K562 (cell line): ENCODE measurements around the gene YAP1. TPM values are rescaled to one million over a fixed set of nuclear protein-coding genes. Genes with fewer than 3 reads are reported as not detected.

Experiments used
- CTBP1 ChIP-seq: fragments of 450-650 bp; IDR thresholded peaks from 2 replicates; pipeline ENCODE4 v1.6.1; 2016; ENCODE audit warnings: borderline replicate concordance
- JUND ChIP-seq, 2 experiments: IDR thresholded peaks; 2 replicates in 1 of 2; 3 replicates in 1 of 2; pipeline ENCODE4 v1.6.1; 2011; ENCODE audit warnings: borderline replicate concordance in 2 of 2, low read depth in 2 of 2, low read length in 2 of 2, improper control_type of control experiment in 1 of 2, missing biosample characterization in 1 of 2, missing genetic modification characterization in 1 of 2, missing genetic modification reagents in 1 of 2
- MEF2A ChIP-seq: IDR thresholded peaks from 2 replicates; pipeline ENCODE4 v1.6.1; 2011; ENCODE audit warnings: low read depth, mild to moderate bottlenecking, low read length, moderate library complexity; ENCODE audit not compliant: control insufficient read depth
- MYC ChIP-seq, 2 experiments: fragments of 250-450 bp in 1 of 2; sonication (Bioruptor Pico) in 1 of 2; IDR thresholded peaks; 2 replicates each; pipeline versions ENCODE4 v1.5.1 to v1.6.1; 2012 to 2021; ENCODE audit warnings: low read depth in 2 of 2, borderline replicate concordance in 1 of 2, improper control_type of control experiment in 1 of 2, low read length in 1 of 2, mild to moderate bottlenecking in 1 of 2, moderate library complexity in 1 of 2
- XRCC5 ChIP-seq: fragments of 200-400 bp; formaldehyde crosslinking; IDR thresholded peaks from 2 replicates; pipeline ENCODE4 v1.6.1; 2017; ENCODE audit warnings: low read depth, mild to moderate bottlenecking, low read length
- polyA plus RNA-seq, 8 experiments: library from polyadenylated mRNA; depleted of rRNA in 4 of 8; stranded (reverse) in 5 of 8; unstranded in 3 of 8; fragments of >200 nt; fragmentation: Nextera tagmentation in 2 of 8; fragmentation: Illumina TruSeq in 1 of 8; extraction: Ambion mirVana in 2 of 8; extraction: Trizol in 1 of 8; gene quantifications; 2 replicates each; pipeline versions ENCODE4 v1.2.1 to v1.2.3, GENCODE V29; 2011 to 2014; ENCODE audit warnings: inconsistent platforms in 1 of 8, missing spikeins in 1 of 8
- total RNA-seq, 7 experiments: library from RNA; depleted of rRNA in 6 of 7; stranded (reverse); fragments of >200 nt in 6 of 7; fragmentation: Illumina TruSeq in 2 of 7; extraction: Trizol in 2 of 7; gene quantifications; 2 replicates each; pipeline versions ENCODE4 v1.2.1 to v1.2.3, GENCODE V29; 2011 to 2021; ENCODE audit warnings: low replicate concordance in 1 of 7
- TF ChIP-seq, protein P1 (sequence below): fragments of 450-650 bp; IDR thresholded peaks from 2 replicates; pipeline ENCODE4 v1.6.1; 2016; ENCODE audit warnings: mild to moderate bottlenecking, moderate library complexity

YAP1 gene
- total and polyA plus RNA-seq, 9 of the 15 experiments (the other 6 are each of a cell fraction or from before 2014, with no cell fraction given), result 0.18 TPM; not detected in 8

DNA sequence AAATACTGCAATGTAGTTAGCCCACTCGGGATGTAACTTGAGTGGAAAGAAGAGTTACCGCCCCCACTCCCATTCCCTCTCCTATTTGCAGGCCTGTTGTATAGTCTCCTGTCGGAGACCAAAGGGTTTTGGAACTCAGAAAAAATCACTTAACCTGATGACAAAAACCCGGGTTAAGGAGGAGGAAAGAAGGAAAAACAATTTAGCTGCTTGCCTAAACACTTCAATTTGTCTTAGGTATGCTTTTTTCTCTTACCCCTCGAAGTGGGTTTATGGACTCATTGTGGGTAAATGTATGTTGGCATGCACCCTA lies 2.2 kb downstream of the YAP1 start (continued):
- TF ChIP-seq, protein P1, sequence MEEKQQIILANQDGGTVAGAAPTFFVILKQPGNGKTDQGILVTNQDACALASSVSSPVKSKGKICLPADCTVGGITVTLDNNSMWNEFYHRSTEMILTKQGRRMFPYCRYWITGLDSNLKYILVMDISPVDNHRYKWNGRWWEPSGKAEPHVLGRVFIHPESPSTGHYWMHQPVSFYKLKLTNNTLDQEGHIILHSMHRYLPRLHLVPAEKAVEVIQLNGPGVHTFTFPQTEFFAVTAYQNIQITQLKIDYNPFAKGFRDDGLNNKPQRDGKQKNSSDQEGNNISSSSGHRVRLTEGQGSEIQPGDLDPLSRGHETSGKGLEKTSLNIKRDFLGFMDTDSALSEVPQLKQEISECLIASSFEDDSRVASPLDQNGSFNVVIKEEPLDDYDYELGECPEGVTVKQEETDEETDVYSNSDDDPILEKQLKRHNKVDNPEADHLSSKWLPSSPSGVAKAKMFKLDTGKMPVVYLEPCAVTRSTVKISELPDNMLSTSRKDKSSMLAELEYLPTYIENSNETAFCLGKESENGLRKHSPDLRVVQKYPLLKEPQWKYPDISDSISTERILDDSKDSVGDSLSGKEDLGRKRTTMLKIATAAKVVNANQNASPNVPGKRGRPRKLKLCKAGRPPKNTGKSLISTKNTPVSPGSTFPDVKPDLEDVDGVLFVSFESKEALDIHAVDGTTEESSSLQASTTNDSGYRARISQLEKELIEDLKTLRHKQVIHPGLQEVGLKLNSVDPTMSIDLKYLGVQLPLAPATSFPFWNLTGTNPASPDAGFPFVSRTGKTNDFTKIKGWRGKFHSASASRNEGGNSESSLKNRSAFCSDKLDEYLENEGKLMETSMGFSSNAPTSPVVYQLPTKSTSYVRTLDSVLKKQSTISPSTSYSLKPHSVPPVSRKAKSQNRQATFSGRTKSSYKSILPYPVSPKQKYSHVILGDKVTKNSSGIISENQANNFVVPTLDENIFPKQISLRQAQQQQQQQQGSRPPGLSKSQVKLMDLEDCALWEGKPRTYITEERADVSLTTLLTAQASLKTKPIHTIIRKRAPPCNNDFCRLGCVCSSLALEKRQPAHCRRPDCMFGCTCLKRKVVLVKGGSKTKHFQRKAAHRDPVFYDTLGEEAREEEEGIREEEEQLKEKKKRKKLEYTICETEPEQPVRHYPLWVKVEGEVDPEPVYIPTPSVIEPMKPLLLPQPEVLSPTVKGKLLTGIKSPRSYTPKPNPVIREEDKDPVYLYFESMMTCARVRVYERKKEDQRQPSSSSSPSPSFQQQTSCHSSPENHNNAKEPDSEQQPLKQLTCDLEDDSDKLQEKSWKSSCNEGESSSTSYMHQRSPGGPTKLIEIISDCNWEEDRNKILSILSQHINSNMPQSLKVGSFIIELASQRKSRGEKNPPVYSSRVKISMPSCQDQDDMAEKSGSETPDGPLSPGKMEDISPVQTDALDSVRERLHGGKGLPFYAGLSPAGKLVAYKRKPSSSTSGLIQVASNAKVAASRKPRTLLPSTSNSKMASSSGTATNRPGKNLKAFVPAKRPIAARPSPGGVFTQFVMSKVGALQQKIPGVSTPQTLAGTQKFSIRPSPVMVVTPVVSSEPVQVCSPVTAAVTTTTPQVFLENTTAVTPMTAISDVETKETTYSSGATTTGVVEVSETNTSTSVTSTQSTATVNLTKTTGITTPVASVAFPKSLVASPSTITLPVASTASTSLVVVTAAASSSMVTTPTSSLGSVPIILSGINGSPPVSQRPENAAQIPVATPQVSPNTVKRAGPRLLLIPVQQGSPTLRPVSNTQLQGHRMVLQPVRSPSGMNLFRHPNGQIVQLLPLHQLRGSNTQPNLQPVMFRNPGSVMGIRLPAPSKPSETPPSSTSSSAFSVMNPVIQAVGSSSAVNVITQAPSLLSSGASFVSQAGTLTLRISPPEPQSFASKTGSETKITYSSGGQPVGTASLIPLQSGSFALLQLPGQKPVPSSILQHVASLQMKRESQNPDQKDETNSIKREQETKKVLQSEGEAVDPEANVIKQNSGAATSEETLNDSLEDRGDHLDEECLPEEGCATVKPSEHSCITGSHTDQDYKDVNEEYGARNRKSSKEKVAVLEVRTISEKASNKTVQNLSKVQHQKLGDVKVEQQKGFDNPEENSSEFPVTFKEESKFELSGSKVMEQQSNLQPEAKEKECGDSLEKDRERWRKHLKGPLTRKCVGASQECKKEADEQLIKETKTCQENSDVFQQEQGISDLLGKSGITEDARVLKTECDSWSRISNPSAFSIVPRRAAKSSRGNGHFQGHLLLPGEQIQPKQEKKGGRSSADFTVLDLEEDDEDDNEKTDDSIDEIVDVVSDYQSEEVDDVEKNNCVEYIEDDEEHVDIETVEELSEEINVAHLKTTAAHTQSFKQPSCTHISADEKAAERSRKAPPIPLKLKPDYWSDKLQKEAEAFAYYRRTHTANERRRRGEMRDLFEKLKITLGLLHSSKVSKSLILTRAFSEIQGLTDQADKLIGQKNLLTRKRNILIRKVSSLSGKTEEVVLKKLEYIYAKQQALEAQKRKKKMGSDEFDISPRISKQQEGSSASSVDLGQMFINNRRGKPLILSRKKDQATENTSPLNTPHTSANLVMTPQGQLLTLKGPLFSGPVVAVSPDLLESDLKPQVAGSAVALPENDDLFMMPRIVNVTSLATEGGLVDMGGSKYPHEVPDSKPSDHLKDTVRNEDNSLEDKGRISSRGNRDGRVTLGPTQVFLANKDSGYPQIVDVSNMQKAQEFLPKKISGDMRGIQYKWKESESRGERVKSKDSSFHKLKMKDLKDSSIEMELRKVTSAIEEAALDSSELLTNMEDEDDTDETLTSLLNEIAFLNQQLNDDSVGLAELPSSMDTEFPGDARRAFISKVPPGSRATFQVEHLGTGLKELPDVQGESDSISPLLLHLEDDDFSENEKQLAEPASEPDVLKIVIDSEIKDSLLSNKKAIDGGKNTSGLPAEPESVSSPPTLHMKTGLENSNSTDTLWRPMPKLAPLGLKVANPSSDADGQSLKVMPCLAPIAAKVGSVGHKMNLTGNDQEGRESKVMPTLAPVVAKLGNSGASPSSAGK, result no peak
- TF ChIP-seq XRCC5 (no peak), JUND (IDR thresholded peaks at IDR 0.05; ENCODE audit: borderline replicate concordance, low read depth, low read length) (no peak), JUND (tag; IDR thresholded peaks at IDR 0.05; ENCODE audit: borderline replicate concordance, low read depth, low read length) (no peak), MEF2A (no peak), MYC (IDR thresholded peaks at IDR 0.05; ENCODE audit: low read depth, low read length) (no peak), MYC (CRISPR knock-in tag; IDR thresholded peaks at IDR 0.05; ENCODE audit: borderline replicate concordance, low read depth) (no peak), CTBP1 (no peak)
